GM23248 (cell line): ENCODE data around the gene IGSF22. TPM values are rescaled to one million over a fixed set of nuclear protein-coding genes. Genes with fewer than 3 reads are reported as not detected.
A peak's percentile ranks its signal among the peaks of the same experiment; 100 is the strongest.
"Not testable (repeated sequence)": the region's sequence is repeated elsewhere in the genome, so short reads cannot be mapped to it uniquely, and the experiment has no call there.

Source experiments
- DNase-seq: peaks from one replicate; pipeline ENCODE4 v3.0.0-alpha.2; 2015
- H2AFZ ChIP-seq: fragments of 200-600 bp; sonication (generic); 2 replicates; pipeline ENCODE4 v1.6.1; 2016; ENCODE audit warnings: antibody characterized with exemption
- H3F3A ChIP-seq: fragments of 200-600 bp; sonication (generic); 2 replicates; pipeline ENCODE4 v1.6.1; 2016; ENCODE audit warnings: mild to moderate bottlenecking, antibody characterized with exemption, mixed run types; ENCODE audit not compliant: insufficient read depth
- H3K27ac ChIP-seq: fragments of 200-600 bp; sonication (generic); 2 replicates; pipeline ENCODE4 v1.5.1; 2016; ENCODE audit warnings: mild to moderate bottlenecking
- H3K27me3 ChIP-seq: fragments of 200-600 bp; sonication (generic); replicated peaks from 2 replicates; pipeline ENCODE4 v1.6.1; 2016; ENCODE audit warnings: mild to moderate bottlenecking; ENCODE audit not compliant: insufficient read depth
- H3K36me3 ChIP-seq: fragments of 200-600 bp; sonication (generic); 2 replicates; pipeline ENCODE4 v1.6.1; 2016; ENCODE audit warnings: low read depth, mild to moderate bottlenecking
- H3K4me1 ChIP-seq: fragments of 200-600 bp; sonication (generic); 2 replicates; pipeline ENCODE4 v1.6.1; 2016; ENCODE audit warnings: mild to moderate bottlenecking; ENCODE audit not compliant: insufficient read depth
- H3K4me2 ChIP-seq: fragments of 200-600 bp; sonication (generic); one replicate; pipeline ENCODE4 v1.6.1; 2016; ENCODE audit warnings: mild to moderate bottlenecking; ENCODE audit not compliant: unreplicated experiment
- H3K4me3 ChIP-seq: fragments of 200-600 bp; sonication (generic); 2 replicates; pipeline ENCODE4 v1.5.1; 2016; ENCODE audit warnings: mild to moderate bottlenecking
- H3K79me2 ChIP-seq: fragments of 200-600 bp; sonication (generic); 2 replicates; pipeline ENCODE4 v1.6.1; 2016; ENCODE audit warnings: mild to moderate bottlenecking; ENCODE audit not compliant: insufficient read depth
- H3K9ac ChIP-seq: fragments of 200-600 bp; sonication (generic); 2 replicates; pipeline ENCODE4 v1.6.1; 2016; ENCODE audit warnings: mild to moderate bottlenecking
- H3K9me2 ChIP-seq: fragments of 200-600 bp; sonication (generic); 2 replicates; pipeline ENCODE4 v1.6.1; 2016; ENCODE audit warnings: mixed run types, mild to moderate bottlenecking, moderate library complexity; ENCODE audit not compliant: insufficient read depth
- H3K9me3 ChIP-seq: fragments of 200-600 bp; sonication (generic); one replicate; pipeline ENCODE4 v1.6.1; 2017; ENCODE audit warnings: low read depth
- H4K20me1 ChIP-seq: fragments of 200-600 bp; sonication (generic); 2 replicates; pipeline ENCODE4 v1.6.0; 2016; ENCODE audit not compliant: insufficient read depth
- EZH2 ChIP-seq: fragments of 200-600 bp; sonication (generic); IDR thresholded peaks from 2 replicates; pipeline ENCODE4 v1.6.1; 2018; ENCODE audit warnings: antibody characterized with exemption, mild to moderate bottlenecking; ENCODE audit not compliant: insufficient read depth, poor library complexity, severe bottlenecking
- EZH2phosphoT487 ChIP-seq: fragments of 200-600 bp; sonication (generic); IDR thresholded peaks from 2 replicates; pipeline ENCODE4 v1.6.1; 2018; ENCODE audit warnings: antibody characterized with exemption, moderate library complexity, mild to moderate bottlenecking, low read depth; ENCODE audit not compliant: insufficient read depth
- WGBS, 2 experiments: methylation state at CpG; one replicate each; pipeline ENCODE4 v1.1.6; 2015 to 2017; ENCODE audit warnings: low lambda C conversion rate in 2 of 2, low coverage in 1 of 2; ENCODE audit errors: missing lambda C conversion rate in 2 of 2; 5-methylcytosine and 5-hydroxymethylcytosine counted together
- in situ Hi-C: fragments of 300-500 bp; cut with MboI; formaldehyde crosslinking; loops from 2 replicates; pipeline ENCODE4 v1.15.0; 2020
- polyA plus RNA-seq: library from polyadenylated mRNA; unstranded; fragments of >200 nt; fragmentation: Nextera tagmentation; extraction: Ambion mirVana; gene quantifications from 2 replicates; pipeline ENCODE4 v1.2.1, GENCODE V29; 2016
- total RNA-seq: library from RNA; depleted of rRNA; stranded (reverse); fragments of >200 nt; shearing (Covaris generic); gene quantifications from 2 replicates; pipeline ENCODE4 v1.2.3, GENCODE V29; 2014

Gene IGSF22
- total and polyA plus RNA-seq, 2 experiments from 2014 or later: not detected

DNA sequence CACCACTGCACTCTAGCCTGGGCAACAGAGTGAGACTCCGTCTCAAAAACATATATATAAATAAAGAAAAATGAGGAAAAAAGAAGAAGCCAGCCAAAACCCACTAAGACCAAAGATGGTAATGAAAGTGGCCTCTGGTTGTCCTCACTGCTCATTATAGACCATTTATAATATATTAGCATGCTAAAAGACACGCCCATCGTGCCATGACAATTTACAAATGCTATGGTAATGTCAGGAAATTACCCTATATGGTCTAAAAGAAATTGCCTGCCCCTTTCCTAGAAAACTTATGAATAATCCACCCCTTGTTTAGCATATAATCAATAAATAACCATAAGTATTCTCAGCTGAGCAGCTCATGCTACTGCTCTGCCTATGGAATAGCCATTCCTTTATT, 43.5 kb downstream of the IGSF22 start:
- no peak overlapping the region for H3K27ac ChIP-seq
- H4K20me1 ChIP-seq: no peaks in the 10 kb centered on the region
- 85 to 88% methylated on average over 3 of the region's 3 CpGs for WGBS, 2 experiments
- H3K9me2 ChIP-seq: no peaks in the 10 kb centered on the region
- in situ Hi-C loops: no loop called here
- H3K4me3 ChIP-seq: no peak overlapping the region
- H3K9ac ChIP-seq: no peak overlapping the region
- H3K9me3 ChIP-seq: no peaks in the 10 kb centered on the region
- no peak for DNase-seq
- H3K27me3 ChIP-seq: peaks cover 9% of the 10 kb centered on the region
- no peaks in the 10 kb centered on the region for H3K36me3 ChIP-seq
- H2AFZ ChIP-seq: no peak overlapping the region
- H3K79me2 ChIP-seq: no peaks in the 10 kb centered on the region
- no peaks in the 10 kb centered on the region for H3K4me1 ChIP-seq
- H3F3A ChIP-seq: no peaks in the 10 kb centered on the region
- TF ChIP-seq EZH2phosphoT487 (no peak), EZH2 (no peak)
- no peak overlapping the region for H3K4me2 ChIP-seq

DNA sequence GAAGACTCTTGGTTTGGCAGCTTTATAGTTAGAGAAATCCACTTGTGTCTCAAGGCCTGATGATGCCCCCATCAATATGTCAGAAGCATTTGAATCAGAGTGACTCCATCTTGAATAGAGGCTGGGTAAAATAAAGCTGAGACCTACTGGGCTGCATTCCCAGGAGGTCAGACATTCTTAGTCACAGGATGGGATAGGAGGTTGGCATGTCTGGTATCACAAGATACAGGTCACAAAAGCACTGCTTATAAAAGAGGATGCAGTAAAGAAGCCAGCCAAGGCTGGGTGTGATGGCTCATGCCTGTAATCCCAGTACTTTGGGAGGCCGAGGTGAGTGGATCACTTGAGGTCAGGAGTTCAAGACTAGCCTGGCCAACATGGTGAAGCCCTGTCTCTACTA, 44.0 kb downstream of the IGSF22 start:
- H3K9ac ChIP-seq, H3K4me3 ChIP-seq, H3K79me2 ChIP-seq, H3K4me1 ChIP-seq, in situ Hi-C loops, H3K27ac ChIP-seq, H3K9me3 ChIP-seq, H4K20me1 ChIP-seq, H3F3A ChIP-seq, H3K4me2 ChIP-seq, H3K27me3 ChIP-seq, H3K36me3 ChIP-seq, H3K9me2 ChIP-seq, H2AFZ ChIP-seq: not testable (repeated sequence)
- peak; percentile 17 for DNase-seq
- 78 to 90% methylated on average over 1 of the region's 1 CpG for WGBS, 2 experiments

DNA sequence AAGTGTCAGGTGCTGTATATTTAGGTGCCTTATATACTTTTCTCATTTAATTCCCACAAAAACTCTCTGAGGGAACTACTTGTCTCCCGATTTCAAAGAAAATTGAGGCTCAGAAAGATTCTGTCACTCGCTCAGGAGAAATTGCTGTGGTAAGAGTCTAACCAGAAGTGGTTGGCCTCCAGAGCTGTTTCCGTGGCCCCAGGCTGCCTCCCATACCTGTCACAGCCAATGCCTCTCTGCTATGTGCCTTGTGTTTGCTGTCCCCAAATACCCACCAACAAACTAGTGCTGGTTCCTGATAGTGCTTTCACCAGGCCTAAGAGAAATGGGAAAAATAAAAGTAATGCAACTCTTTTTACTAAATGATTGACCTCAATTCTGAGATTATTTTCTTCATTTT, 48.4 kb downstream of the IGSF22 start:
- Histone ChIP-seq H3K4me3 (no peak overlapping the region), H3K79me2 (no peaks in the 10 kb centered on the region), H3K9ac (no peak overlapping the region), H3K4me1 (no peaks in the 10 kb centered on the region), H3K36me3 (no peaks in the 10 kb centered on the region), H3K27me3 (no peaks in the 10 kb centered on the region), H3K27ac (no peak overlapping the region), H3F3A (no peaks in the 10 kb centered on the region), H3K9me2 (no peaks in the 10 kb centered on the region), H3K4me2 (no peak overlapping the region), H4K20me1 (no peaks in the 10 kb centered on the region), H3K9me3 (no peaks in the 10 kb centered on the region), H2AFZ (no peak overlapping the region)
- TF ChIP-seq EZH2phosphoT487 (no peak), EZH2 (no peak)
- no peak for DNase-seq
- WGBS, 2 experiments: 62 to 65% methylated on average over 3 of the region's 3 CpGs
- in situ Hi-C loops: no loop called here

DNA sequence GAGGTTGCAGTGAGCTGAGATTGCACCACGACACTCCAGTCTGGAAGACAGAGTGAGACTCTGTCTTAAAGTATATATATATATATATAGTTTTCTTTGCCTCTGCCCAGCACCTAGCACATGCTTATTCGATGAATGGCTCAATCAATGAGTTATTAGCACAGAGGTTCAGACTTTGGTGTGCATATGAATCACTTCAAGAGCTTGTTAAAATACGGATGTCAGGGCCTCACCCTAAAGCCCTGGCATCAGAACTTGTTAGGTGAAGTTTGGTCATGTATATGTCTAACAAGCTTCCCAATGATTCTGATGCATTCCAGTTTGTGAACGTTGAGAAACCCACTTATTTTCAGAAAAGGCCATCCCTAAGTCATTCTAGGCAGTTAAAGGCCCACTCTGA, 49.2 kb downstream of the IGSF22 start:
- Histone ChIP-seq H3K36me3 (no peaks in the 10 kb centered on the region), H3K27ac (no peak overlapping the region), H3K9me3 (no peaks in the 10 kb centered on the region), H3K4me1 (no peaks in the 10 kb centered on the region), H3K79me2 (no peaks in the 10 kb centered on the region), H3K4me2 (no peak overlapping the region), H3K9ac (no peak overlapping the region), H3K27me3 (no peaks in the 10 kb centered on the region), H3K4me3 (no peak overlapping the region), H4K20me1 (no peaks in the 10 kb centered on the region), H3K9me2 (no peaks in the 10 kb centered on the region), H3F3A (no peaks in the 10 kb centered on the region), H2AFZ (no peak overlapping the region)
- in situ Hi-C loops: no loop called here
- 45 to 48% methylated on average over 4 of the region's 4 CpGs for WGBS, 2 experiments
- TF ChIP-seq EZH2phosphoT487 (no peak), EZH2 (no peak)
- no peak for DNase-seq

DNA sequence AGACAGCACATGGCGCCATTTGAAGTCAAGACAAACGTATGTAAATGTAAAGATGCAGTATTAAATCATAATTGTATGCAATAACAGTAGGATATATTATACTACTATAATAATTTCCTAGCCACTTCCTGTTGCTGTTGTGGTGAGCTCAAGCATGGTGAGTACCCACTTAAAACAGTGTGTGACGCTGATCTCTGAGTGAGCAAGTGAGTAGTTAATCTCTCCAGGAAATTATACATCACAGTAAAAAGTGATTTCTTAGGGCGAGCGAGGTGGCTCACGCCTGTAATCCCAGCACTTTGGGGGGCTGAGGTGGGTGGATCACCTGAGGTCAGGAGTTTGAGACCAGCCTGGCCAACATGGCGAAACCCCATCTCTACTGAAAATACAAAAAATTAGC, 53.8 kb downstream of the IGSF22 start:
- H3F3A ChIP-seq, H3K27me3 ChIP-seq, in situ Hi-C loops, H2AFZ ChIP-seq, H3K4me1 ChIP-seq, H4K20me1 ChIP-seq, H3K27ac ChIP-seq, H3K36me3 ChIP-seq, H3K4me3 ChIP-seq, H3K4me2 ChIP-seq, H3K9me3 ChIP-seq, H3K9ac ChIP-seq, H3K79me2 ChIP-seq, H3K9me2 ChIP-seq: not testable (repeated sequence)
- WGBS, 2 experiments: 60 to 66% methylated on average over 7 of the region's 7 CpGs
- DNase-seq: peak; percentile 13
